Liver (tissue), 3 donors: Measurements from ENCODE around the gene CDKN1A.

ENCODE experiments used
- HNF4G ChIP-seq: IDR thresholded peaks from 2 replicates; pipeline ENCODE4 v1.6.1; 2016; ENCODE audit warnings: antibody characterized with exemption
- RXRA ChIP-seq, 2 donors: IDR thresholded peaks; 2 replicates each; pipeline ENCODE4 v1.6.1; 2017 to 2018; ENCODE audit warnings: antibody characterized with exemption in 2 of 2, mild to moderate bottlenecking in 1 of 2
- TF ChIP-seq, protein P1 (sequence below): fragments of 150-350 bp; IDR thresholded peaks from 2 replicates; pipeline ENCODE4 v1.5.1; 2017; ENCODE audit warnings: improper control_type of control experiment, low read depth, low read length; ENCODE audit not compliant: missing input control
- donor health status: healthy.
- donor health status: healthy.

DNA sequence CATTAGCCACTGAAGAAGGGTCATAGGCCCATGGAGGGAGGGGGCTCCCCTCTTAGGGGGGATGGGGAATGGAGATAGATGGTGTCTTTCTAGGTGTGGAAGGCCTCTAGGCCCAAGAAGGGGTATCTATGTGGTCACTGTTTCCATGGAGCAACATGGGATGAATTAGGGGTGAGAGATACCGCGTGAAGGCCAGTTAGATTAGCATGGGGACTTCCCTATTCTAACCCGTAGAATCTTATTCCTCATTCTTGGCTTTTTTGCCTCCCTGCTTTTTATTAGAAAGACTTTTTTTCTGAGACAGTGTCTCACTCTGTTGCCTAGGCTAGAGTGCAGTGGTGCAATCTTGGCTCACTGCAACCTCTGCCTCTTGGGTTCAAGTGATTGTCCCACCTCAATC lies 22.3 kb downstream of the CDKN1A start:
- TF ChIP-seq, protein P1, sequence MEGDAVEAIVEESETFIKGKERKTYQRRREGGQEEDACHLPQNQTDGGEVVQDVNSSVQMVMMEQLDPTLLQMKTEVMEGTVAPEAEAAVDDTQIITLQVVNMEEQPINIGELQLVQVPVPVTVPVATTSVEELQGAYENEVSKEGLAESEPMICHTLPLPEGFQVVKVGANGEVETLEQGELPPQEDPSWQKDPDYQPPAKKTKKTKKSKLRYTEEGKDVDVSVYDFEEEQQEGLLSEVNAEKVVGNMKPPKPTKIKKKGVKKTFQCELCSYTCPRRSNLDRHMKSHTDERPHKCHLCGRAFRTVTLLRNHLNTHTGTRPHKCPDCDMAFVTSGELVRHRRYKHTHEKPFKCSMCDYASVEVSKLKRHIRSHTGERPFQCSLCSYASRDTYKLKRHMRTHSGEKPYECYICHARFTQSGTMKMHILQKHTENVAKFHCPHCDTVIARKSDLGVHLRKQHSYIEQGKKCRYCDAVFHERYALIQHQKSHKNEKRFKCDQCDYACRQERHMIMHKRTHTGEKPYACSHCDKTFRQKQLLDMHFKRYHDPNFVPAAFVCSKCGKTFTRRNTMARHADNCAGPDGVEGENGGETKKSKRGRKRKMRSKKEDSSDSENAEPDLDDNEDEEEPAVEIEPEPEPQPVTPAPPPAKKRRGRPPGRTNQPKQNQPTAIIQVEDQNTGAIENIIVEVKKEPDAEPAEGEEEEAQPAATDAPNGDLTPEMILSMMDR: no peak
- TF ChIP-seq RXRA (IDR thresholded peaks at IDR 0.05) (no peak), HNF4G (no peak)
